ENCODE measurements around the gene SOX6. TPM values are rescaled to one million over a fixed set of nuclear protein-coding genes. Genes with fewer than 3 reads are reported as not detected.

SOX6 gene
- total and polyA plus RNA-seq, 2 donors (not counting 3 experiments of a cell fraction or from before 2014, with no cell fraction given), result 0.14 to 3.7 TPM

- Histone ChIP-seq H3K9me1 (replicated peaks; ENCODE audit: control insufficient read depth, extremely low read depth, insufficient read depth, low read length) (no peaks in the 10 kb centered on the region), H4K20me1 (replicated peaks; ENCODE audit: control insufficient read depth, extremely low read depth, insufficient read depth, low read length) (no peaks in the 10 kb centered on the region), H3K4me1 (ENCODE audit: control insufficient read depth, extremely low read depth, insufficient read depth, low read length) (no peaks in the 10 kb centered on the region), H3K9me3 (replicated peaks; ENCODE audit: control insufficient read depth, insufficient read depth, low read length) (no peaks in the 10 kb centered on the region), H3K9ac (replicated peaks; ENCODE audit: extremely low read depth, insufficient read depth, low read length) (no peak overlapping the region), H3K4me3 (replicated peaks in 1 of 3; ENCODE audit: insufficient read depth in 1 of 3, low read depth in 1 of 3, low read length in 3 of 3) (no peak overlapping the region), H3K27ac (ENCODE audit: insufficient read depth, low read depth, low read length) (no peak overlapping the region), H2AFZ (ENCODE audit: low read depth, low read length) (no peak overlapping the region), H3K36me3 (ENCODE audit: control insufficient read depth in 2 of 2, extremely low read depth in 1 of 2, insufficient read depth in 2 of 2, low read length in 2 of 2) (no peaks in the 10 kb centered on the region), H3K79me2 (ENCODE audit: control insufficient read depth, insufficient read depth, low read length) (no peaks in the 10 kb centered on the region), H3K27me3 (ENCODE audit: control insufficient read depth in 2 of 2, insufficient read depth in 2 of 2, low read length in 2 of 2) (no peaks in the 10 kb centered on the region), H3K4me2 (ENCODE audit: insufficient read depth, low read length) (no peak overlapping the region)
- CTCF ChIA-PET, result interaction anchor here (1.2 kb wide), 1 partner anchor 11 kb away, joined by 3 read pairs; no protein-coding TSS in a partner anchor
- POLR2A ChIA-PET, result no interaction called here
- intact Hi-C loops (cut with micrococcal nuclease), result no loop called here
- no peak for TF ChIP-seq POLR2AphosphoS5 (IDR thresholded peaks at IDR 0.05; ENCODE audit: insufficient read depth, low read depth, low read length)
- TF ChIP-seq CTCF (IDR thresholded peaks at IDR 0.05; ENCODE audit: extremely low read depth in 1 of 2, insufficient read depth in 1 of 2, low read depth in 1 of 2, low read length in 2 of 2), result no peak
- TF ChIP-seq FOS (IDR thresholded peaks at IDR 0.05; ENCODE audit: borderline replicate concordance, insufficient read depth, low read length), result no peak
- no peak for TF ChIP-seq EZH2 (IDR thresholded peaks at IDR 0.05; ENCODE audit: borderline replicate concordance, low read depth, low read length, severe bottlenecking)
- no peak for TF ChIP-seq POLR2A (IDR thresholded peaks at IDR 0.05; ENCODE audit: low read depth, low read length)
- no peak for TF ChIP-seq JUN (IDR thresholded peaks at IDR 0.05; ENCODE audit: borderline replicate concordance, insufficient read depth, insufficient read length, low read depth)
- no peak for TF ChIP-seq GATA2 (IDR thresholded peaks at IDR 0.05; ENCODE audit: insufficient read depth, insufficient read length, low read depth, low read length)
- TF ChIP-seq MAX (IDR thresholded peaks at IDR 0.05; ENCODE audit: insufficient read depth, insufficient read length), result no peak
- no peak for DNase-seq (ENCODE audit: low read depth, low spot score)
- dilution Hi-C loops (cut with MboI; ENCODE audit: extremely low pct_ligation_motif_present, low sequenced_read_pairs), result no loop called here
- no peak for FAIRE-seq
- no TSS peak for BruUV-seq (replicated peaks)
Observed at GRCh38 chr11:16037179-16037578, 319.2 kb downstream of the SOX6 start.
